GM23338 (cell line): Measurements from ENCODE around the gene SLC9C2. TPM values are rescaled to one million over a fixed set of nuclear protein-coding genes. Genes with fewer than 3 reads are reported as not detected.
A peak's percentile ranks its signal among the peaks of the same experiment; 100 is the strongest.

Experiments
- ATAC-seq: fragments of 200-7000 bp; cut with Tn5 transposase; 3 replicates; pipeline ENCODE4 v1.9.1; 2020
- DNase-seq: peaks from one replicate; pipeline ENCODE4 v3.0.0-alpha.2; 2015; ENCODE audit warnings: low spot score
- H2AFZ ChIP-seq: fragments of 200-600 bp; sonication (generic); 2 replicates; pipeline ENCODE4 v1.8.0; 2016; ENCODE audit warnings: antibody characterized with exemption, mild to moderate bottlenecking, moderate library complexity
- H3F3A ChIP-seq: fragments of 200-600 bp; sonication (generic); replicated peaks from 2 replicates; pipeline ENCODE4 v1.8.0; 2017; ENCODE audit warnings: antibody characterized with exemption, mixed run types, low read depth
- H3K27ac ChIP-seq: fragments of 200-600 bp; sonication (generic); 2 replicates; pipeline ENCODE4 v1.6.1; 2016; ENCODE audit warnings: low read depth
- H3K27me3 ChIP-seq: fragments of 200-600 bp; sonication (generic); 2 replicates; pipeline ENCODE4 v1.8.0; 2016; ENCODE audit warnings: mild to moderate bottlenecking, mixed run types, moderate library complexity; ENCODE audit not compliant: insufficient read depth
- H3K36me3 ChIP-seq: fragments of 200-600 bp; sonication (generic); 2 replicates; pipeline ENCODE4 v1.8.0; 2016; ENCODE audit warnings: mild to moderate bottlenecking; ENCODE audit not compliant: insufficient read depth
- H3K4me1 ChIP-seq: fragments of 200-600 bp; sonication (generic); 2 replicates; pipeline ENCODE4 v1.8.0; 2016; ENCODE audit warnings: mild to moderate bottlenecking, moderate library complexity; ENCODE audit not compliant: insufficient read depth
- H3K4me2 ChIP-seq: fragments of 200-600 bp; sonication (generic); 2 replicates; pipeline ENCODE4 v1.7.1; 2017; ENCODE audit warnings: mixed run types
- H3K4me3 ChIP-seq: fragments of 200-600 bp; sonication (generic); 2 replicates; pipeline ENCODE4 v1.6.1; 2016; ENCODE audit warnings: mixed run types
- H3K79me2 ChIP-seq: fragments of 200-600 bp; sonication (generic); replicated peaks from 2 replicates; pipeline ENCODE4 v1.8.0; 2017; ENCODE audit warnings: mild to moderate bottlenecking; ENCODE audit not compliant: insufficient read depth
- H3K9me2 ChIP-seq: fragments of 200-600 bp; sonication (generic); 2 replicates; pipeline ENCODE4 v1.8.0; 2017; ENCODE audit not compliant: insufficient read depth
- H4K20me1 ChIP-seq: fragments of 200-600 bp; sonication (generic); replicated peaks from 2 replicates; pipeline ENCODE4 v1.8.0; 2017; ENCODE audit warnings: mild to moderate bottlenecking; ENCODE audit not compliant: insufficient read depth
- H3K27ac Mint-ChIP-seq: 2 replicates; pipeline ENCODE4 v1.8.0; 2020; ENCODE audit warnings: inconsistent platforms, mild to moderate bottlenecking, moderate library complexity, mixed read lengths
- H3K27me3 Mint-ChIP-seq: 3 replicates; pipeline ENCODE4 v1.8.0; 2022; ENCODE audit warnings: low read depth, mild to moderate bottlenecking, moderate library complexity, mixed read lengths, inconsistent platforms; ENCODE audit not compliant: insufficient read depth, poor library complexity
- H3K36me3 Mint-ChIP-seq: 3 replicates; pipeline ENCODE4 v1.8.0; 2021; ENCODE audit warnings: low read depth, mild to moderate bottlenecking, inconsistent platforms, moderate library complexity, mixed read lengths
- H3K4me1 Mint-ChIP-seq: 3 replicates; pipeline ENCODE4 v1.8.0; 2020; ENCODE audit warnings: mild to moderate bottlenecking, inconsistent platforms, mixed read lengths
- H3K4me3 Mint-ChIP-seq: 3 replicates; pipeline ENCODE4 v1.8.0; 2021; ENCODE audit warnings: moderate library complexity, mild to moderate bottlenecking, inconsistent platforms, mixed read lengths
- H3K9me3 Mint-ChIP-seq: 3 replicates; pipeline ENCODE4 v1.8.0; 2020; ENCODE audit warnings: moderate library complexity, mild to moderate bottlenecking, inconsistent platforms, mixed read lengths
- CTCF ChIP-seq, 2 experiments: fragments of 200-600 bp in 1 of 2; sonication (generic) in 1 of 2; conservative IDR thresholded peaks; 2 replicates each; pipeline versions ENCODE4 v1.5.1 to v1.6.1; 2016 to 2017; ENCODE audit warnings: antibody characterized with exemption in 2 of 2, low read depth in 2 of 2, mild to moderate bottlenecking in 2 of 2, moderate library complexity in 1 of 2
- EZH2 ChIP-seq: fragments of 200-600 bp; sonication (generic); IDR thresholded peaks from one replicate; pipeline ENCODE4 v1.8.0; 2017; ENCODE audit warnings: antibody characterized with exemption, mild to moderate bottlenecking, low read depth; ENCODE audit not compliant: unreplicated experiment
- EZH2phosphoT487 ChIP-seq: fragments of 200-600 bp; sonication (generic); IDR thresholded peaks from one replicate; pipeline ENCODE4 v1.8.1; 2018; ENCODE audit warnings: antibody characterized with exemption; ENCODE audit not compliant: unreplicated experiment
- REST ChIP-seq: IDR thresholded peaks from one replicate; pipeline ENCODE4 v1.6.1; 2018; ENCODE audit warnings: antibody characterized with exemption; ENCODE audit not compliant: unreplicated experiment
- STAT1 ChIP-seq: IDR thresholded peaks from one replicate; pipeline ENCODE4 v1.6.1; 2016; ENCODE audit warnings: antibody characterized with exemption; ENCODE audit not compliant: unreplicated experiment
- ZNF114 ChIP-seq: fragments of 250-450 bp; sonication (Bioruptor Pico); IDR thresholded peaks from 2 replicates; pipeline ENCODE4 v1.5.0; 2020; ENCODE audit warnings: mild to moderate bottlenecking, moderate library complexity
- ZNF331 ChIP-seq: fragments of 250-450 bp; sonication (Bioruptor Pico); IDR thresholded peaks from 2 replicates; pipeline ENCODE4 v1.5.0; 2020; ENCODE audit warnings: low read depth, mild to moderate bottlenecking, moderate library complexity
- ZNF462 ChIP-seq: fragments of 250-450 bp; sonication (Bioruptor Pico); IDR thresholded peaks from 2 replicates; pipeline ENCODE4 v1.5.0; 2020; ENCODE audit warnings: mild to moderate bottlenecking, moderate library complexity
- polyA plus RNA-seq: library from polyadenylated mRNA; unstranded; fragments of >200 nt; fragmentation: Nextera tagmentation; extraction: Ambion mirVana; gene quantifications from 2 replicates; pipeline ENCODE4 v1.2.1, GENCODE V29; 2016
- total RNA-seq: library from RNA; depleted of rRNA; stranded (reverse); fragments of >200 nt; shearing (Covaris generic); gene quantifications from 2 replicates; pipeline ENCODE4 v1.2.3, GENCODE V29; 2014

The SLC9C2 gene
- total and polyA plus RNA-seq, 2 experiments from 2014 or later = not detected

GRCh38 chr1:173525926-173526325 is 76.9 kb downstream of the SLC9C2 start:
- Histone ChIP-seq H3K4me2 (no peak overlapping the region), H3K79me2 (no peaks in the 10 kb centered on the region), H4K20me1 (no peaks in the 10 kb centered on the region), H3F3A (no peaks in the 10 kb centered on the region), H3K4me3 (no peak overlapping the region), H3K4me1 (peaks cover 28% of the 10 kb centered on the region), H3K27me3 (no peaks in the 10 kb centered on the region), H2AFZ (no peak overlapping the region; the same call in 1 of the 2 replicates), H3K27ac (no peak overlapping the region), H3K36me3 (no peaks in the 10 kb centered on the region), H3K9me2 (no peaks in the 10 kb centered on the region)
- H3K9me3 Mint-ChIP-seq = no peaks in the 10 kb centered on the region; the same call in 2 of the 3 replicates
- DNase-seq = no peak
- ATAC-seq = no peak
- no peak for TF ChIP-seq EZH2phosphoT487
- no peak for TF ChIP-seq REST
- no peak overlapping the region for H3K27ac Mint-ChIP-seq
- H3K4me1 Mint-ChIP-seq = peaks cover 21% of the 10 kb centered on the region
- H3K27me3 Mint-ChIP-seq = peaks cover 2% of the 10 kb centered on the region
- no peaks in the 10 kb centered on the region for H3K36me3 Mint-ChIP-seq
- H3K4me3 Mint-ChIP-seq = no peak overlapping the region

GRCh38 chr1:173523329-173523728 is 79.5 kb downstream of the SLC9C2 start:
- H3K27ac ChIP-seq = no peak overlapping the region
- Mint-ChIP-seq H3K4me1 (peaks cover 20% of the 10 kb centered on the region), H3K4me3 (no peak overlapping the region), H3K27ac (no peak overlapping the region), H3K9me3 (no peaks in the 10 kb centered on the region; the same call in 2 of the 3 replicates), H3K27me3 (no peaks in the 10 kb centered on the region), H3K36me3 (no peaks in the 10 kb centered on the region)
- no peaks in the 10 kb centered on the region for H3F3A ChIP-seq
- H3K4me2 ChIP-seq = no peak overlapping the region
- no peaks in the 10 kb centered on the region for H3K79me2 ChIP-seq
- ATAC-seq (no peak), DNase-seq (no peak)
- no peaks in the 10 kb centered on the region for H3K36me3 ChIP-seq
- H3K27me3 ChIP-seq = no peaks in the 10 kb centered on the region
- H3K9me2 ChIP-seq = peaks cover 8% of the 10 kb centered on the region
- H3K4me1 ChIP-seq = peaks cover 29% of the 10 kb centered on the region
- H4K20me1 ChIP-seq = no peaks in the 10 kb centered on the region
- peak overlapping the region; percentile 43; the same call in 1 of the 2 replicates for H2AFZ ChIP-seq
- no peak overlapping the region for H3K4me3 ChIP-seq
- no peak for TF ChIP-seq CTCF (conservative IDR thresholded peaks at IDR 0.05; ENCODE audit: low read depth in 2 of 2)
- TF ChIP-seq EZH2phosphoT487 = no peak
- no peak for TF ChIP-seq ZNF462 (CRISPR knock-in tag)
- no peak for TF ChIP-seq ZNF331 (CRISPR knock-in tag)
- TF ChIP-seq EZH2 = no peak
- no peak for TF ChIP-seq STAT1
- no peak for TF ChIP-seq ZNF114 (CRISPR knock-in tag)
